Islet precursor cell (in vitro differentiated cells): ENCODE measurements around the gene MYH15.
A peak's percentile ranks its signal among the peaks of the same experiment; 100 is the strongest.

Experiments used
- DNase-seq: peaks from one replicate; pipeline ENCODE4 v3.0.0-alpha.2; 2018

The MYH15 gene

DNA sequence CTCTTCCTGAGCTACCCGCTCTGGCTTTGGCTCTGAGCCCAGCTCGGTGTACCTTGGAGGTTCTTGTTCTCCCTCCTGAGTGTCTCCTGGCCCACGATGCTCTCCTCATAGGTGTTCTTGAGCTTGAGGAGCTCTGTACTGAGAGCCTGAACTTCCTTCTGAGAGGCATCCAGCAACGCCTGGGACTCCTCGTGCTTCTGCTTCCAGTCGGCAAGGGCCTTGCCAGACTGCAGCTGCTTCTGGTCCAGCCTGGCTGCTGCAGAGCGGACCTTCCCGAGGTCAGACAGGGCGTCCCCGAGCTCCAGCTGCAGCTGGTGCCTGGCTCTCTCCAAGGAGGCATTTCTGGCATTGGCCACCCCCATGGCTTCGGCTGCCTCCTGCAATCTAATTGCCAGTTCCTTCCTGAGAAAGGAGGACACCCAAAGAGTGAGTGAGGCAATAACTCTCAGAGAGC is 99.8 kb downstream of the MYH15 start:
- DNase-seq, result no peak

GRCh38 chr3:108409800-108410178 is 100.6 kb downstream of the MYH15 start:
- DNase-seq, result no peak

DNA sequence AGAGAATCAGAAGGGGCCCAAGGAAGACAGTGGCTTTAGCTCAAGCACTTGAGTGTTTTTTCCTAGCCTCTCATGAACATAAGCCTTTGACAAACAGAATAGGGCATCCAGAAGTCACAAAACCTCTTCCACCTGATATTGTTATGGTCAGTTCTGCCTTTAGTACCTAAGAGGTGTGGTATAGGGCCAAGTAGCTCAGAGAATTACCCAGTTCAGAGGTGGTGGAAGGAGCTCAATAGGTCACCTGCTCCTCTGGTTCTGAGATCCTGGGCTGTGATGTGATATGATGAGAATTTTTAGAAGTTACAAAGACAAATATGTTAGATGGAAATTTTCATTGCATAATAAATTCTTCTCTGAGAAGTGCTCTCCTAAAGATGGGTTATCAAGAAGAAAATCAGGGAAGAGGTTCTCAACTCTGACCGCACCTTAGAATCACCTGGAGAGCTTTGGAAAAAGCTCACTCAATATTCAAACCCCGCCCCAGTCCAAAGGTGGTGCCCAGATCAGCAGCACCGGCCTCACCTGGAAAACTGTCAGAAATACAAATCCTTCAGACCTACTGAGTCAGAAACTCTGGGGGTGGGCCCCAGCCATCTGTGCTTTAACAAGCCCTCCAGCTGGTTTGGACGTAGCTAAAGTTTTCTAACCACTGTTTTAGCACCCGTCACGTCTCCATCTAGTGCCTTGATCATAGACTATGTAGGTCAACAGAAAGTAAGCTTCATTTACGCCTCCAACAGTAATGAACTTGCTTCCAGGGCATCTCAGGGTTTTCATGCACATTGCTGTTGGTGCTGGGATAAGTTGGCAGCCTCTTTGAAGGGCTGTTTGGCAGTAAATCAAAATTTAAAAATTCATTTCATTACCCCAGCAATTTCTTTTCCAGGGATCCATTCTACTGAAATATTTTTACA is 101.3 kb downstream of the MYH15 start:
- DNase-seq, result no peak

- no peak for DNase-seq
Measured at GRCh38 chr3:108407886-108408285, 102.5 kb downstream of the MYH15 start.

GRCh38 chr3:108406661-108407206 is 103.7 kb downstream of the MYH15 start:
- DNase-seq, result no peak

GRCh38 chr3:108406063-108406660 is 104.2 kb downstream of the MYH15 start:
- DNase-seq, result no peak

DNA sequence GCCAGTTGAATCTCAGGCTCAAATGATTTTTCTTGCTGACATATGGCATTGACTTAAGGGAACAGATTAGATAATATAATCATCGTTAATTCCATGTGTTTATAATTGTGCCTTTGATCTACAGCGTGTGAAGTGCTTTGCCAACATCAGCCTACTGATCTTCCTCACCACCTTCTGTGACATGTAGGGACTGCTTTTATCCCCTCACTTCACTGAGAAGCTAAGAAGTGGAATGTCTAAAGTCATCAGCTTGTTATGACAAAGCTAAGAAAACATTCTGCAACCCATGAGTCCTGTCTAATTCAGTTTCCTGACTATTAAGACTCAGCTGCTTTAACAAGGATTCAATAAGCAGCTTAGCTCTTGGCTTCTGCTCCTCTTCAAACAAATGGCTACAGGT is 106.0 kb downstream of the MYH15 start:
- DNase-seq, result no peak

DNA sequence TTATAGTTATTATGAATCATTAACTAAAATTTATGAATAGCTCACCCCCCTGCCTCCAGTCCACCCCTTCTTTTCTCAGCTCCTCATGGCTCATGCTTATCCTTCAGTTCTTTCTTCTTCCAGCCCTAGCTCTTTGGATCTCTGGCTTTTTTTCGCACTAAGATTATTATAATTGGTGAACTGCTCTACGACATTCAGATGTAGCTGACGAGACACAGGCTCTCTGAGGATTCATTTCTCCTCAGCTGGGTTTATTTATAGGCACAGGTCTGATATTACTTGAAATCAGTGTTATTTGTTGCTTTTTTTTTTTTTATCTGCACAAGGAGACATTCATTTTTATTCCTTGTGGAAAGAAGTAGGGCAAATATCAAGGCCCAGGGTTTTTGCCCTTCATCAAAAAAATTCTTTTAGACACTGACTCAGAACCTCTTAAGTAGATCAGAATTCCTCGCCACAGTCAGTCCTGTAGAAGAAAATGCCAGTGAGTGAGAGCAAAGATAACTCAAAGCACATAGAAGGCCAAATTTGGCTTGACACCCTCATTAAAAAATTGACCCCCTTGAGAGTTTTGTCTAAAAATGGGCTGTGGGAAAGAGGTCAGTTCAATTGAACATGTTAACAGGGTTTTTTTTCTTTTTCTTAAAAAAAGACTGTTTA is 106.6 kb downstream of the MYH15 start:
- DNase-seq, result no peak

DNA sequence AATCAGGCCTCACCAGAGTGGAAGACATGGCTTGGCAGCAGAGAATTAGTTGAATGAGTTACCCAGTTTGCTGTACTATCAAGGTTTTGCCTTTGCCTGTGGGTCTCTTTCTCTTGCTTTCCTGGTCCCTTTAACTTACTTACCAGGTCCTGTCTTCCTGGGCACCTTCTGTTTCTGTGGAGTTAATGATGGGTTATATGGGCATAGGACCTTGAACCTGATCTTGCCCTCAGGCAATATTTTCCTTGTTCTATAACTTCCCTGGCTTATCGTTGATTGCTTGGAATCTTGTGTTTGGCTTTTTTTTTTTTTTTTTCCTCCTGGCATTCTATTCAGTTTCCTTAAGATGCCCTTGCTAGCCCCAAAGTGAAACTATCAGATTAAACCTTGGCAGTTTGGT is 107.2 kb downstream of the MYH15 start:
- DNase-seq, result no peak

DNA sequence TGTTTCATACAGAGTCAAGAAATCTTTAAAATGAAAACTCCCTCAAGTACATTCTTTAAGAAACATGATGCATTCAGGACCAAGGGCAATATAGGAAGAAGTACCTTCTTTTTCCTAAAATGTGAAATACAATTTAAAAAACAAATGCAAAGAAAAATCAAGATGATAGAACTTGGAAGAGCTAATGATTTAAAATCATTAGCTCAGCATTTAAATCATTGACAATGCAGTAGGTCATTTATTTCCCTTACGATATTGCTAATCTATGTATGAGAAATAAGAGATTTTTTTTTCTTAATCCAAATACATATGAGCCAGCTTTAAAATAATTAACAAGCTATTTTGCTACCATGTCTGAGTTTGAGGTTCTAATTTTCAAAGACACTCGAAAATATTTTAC is 108.6 kb downstream of the MYH15 start:
- no peak for DNase-seq

GRCh38 chr3:108398510-108398909 is 111.9 kb downstream of the MYH15 start:
- DNase-seq, result no peak

GRCh38 chr3:108396336-108396735 is 114.1 kb downstream of the MYH15 start:
- no peak for DNase-seq

- DNase-seq, result no peak
Measured at GRCh38 chr3:108394563-108394962, 115.8 kb downstream of the MYH15 start.

DNA sequence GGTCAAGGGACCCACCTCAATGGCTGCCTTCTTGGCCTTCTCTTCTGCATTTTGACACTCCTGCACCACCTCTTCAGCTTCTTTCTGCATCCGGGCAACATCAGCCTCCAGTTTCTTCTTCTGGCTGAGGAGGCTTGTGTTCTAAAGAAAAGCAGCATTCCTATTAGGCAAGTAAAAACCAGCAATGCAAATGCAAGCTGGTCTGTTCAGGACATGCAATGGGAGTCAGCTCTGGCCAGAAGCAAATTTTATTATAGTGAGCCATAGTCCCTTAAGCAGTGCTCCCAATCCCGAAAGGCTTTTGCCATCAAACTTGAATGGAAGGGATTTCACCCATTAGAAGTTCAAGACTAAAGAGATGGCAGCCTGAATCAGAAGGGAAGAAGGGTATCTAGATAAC is 116.4 kb downstream of the MYH15 start:
- no peak for DNase-seq

DNA sequence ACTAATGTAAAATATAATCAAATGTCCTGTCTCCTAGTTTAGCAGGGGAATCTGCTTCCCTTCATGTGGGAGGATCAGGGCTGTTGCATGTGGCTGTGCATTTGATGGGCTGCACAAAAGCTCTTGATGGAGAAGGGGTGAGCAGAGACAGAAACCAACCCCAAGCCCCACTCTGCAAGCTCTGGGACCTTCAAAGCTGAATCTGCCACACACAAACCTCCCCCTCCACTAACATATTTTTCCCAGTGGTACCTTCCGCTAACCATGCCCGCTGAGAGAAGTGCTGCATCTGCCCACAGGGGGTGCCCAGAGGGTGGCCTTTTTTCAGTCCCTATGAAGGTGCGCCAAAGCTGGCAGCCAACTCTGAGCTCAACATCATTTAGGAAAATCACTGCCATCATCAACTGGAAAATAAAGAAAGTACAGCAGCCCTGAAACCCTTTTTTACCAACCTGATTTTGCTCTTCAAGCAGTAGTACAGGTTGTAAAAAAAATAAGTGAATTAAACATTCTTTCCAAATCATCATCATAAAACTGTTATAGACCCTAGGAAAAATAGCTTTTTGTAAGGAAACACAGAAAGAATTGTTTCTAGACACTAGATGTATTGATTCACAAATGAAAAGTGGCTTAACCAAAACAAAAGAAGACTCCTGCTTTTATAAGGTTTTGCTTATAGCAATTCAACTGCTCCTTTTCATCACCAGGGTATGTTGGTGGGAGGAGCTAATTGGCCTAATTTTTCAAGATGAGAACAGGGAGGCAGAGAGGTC is 117.1 kb downstream of the MYH15 start:
- DNase-seq, result no peak

DNA sequence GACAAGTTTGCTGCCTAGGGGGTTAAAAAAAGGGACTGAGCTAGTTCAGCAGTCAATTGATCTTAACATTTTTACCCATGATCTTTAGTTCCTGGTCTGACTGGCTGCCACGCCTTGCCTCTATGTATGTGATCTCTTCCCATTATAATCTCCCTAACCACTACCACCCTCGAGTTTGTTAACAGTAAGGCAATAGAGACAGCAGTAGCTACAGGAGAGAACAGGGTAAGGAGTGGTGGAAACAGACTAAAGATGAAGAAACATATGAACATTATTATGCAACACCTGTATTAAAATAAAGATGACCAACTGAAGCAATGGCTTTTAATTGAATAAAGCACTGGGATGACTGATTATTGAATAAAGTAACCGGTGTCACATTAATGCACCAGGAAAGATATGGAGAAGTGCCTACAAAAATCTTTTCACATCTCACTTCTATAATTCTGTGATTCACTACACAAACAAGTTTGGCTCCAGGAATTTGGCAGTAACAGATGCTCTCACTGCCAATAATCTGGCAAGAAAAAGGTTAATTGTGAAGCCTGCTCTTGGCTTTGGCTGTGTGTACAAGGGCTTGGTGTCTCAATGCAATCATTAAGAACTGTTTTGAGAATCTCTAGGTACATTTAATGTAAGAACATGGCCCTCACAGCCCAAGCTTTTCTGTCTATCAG is 118.3 kb downstream of the MYH15 start:
- no peak for DNase-seq

GRCh38 chr3:108389372-108389771 is 121.0 kb downstream of the MYH15 start:
- DNase-seq, result no peak

GRCh38 chr3:108388136-108389132 is 122.0 kb downstream of the MYH15 start:
- DNase-seq, result peak; percentile 82

- DNase-seq, result no peak
Measured at GRCh38 chr3:108387063-108387462, 123.3 kb downstream of the MYH15 start.

GRCh38 chr3:108383306-108383705 is 127.1 kb downstream of the MYH15 start:
- no peak for DNase-seq
